Karpas-422 (cell line): ENCODE results near the gene POF1B. TPM values are rescaled to one million over a fixed set of nuclear protein-coding genes. Genes with fewer than 3 reads are reported as not detected.

ENCODE experiments used
- DNase-seq: peaks from one replicate; pipeline ENCODE4 v3.0.0-alpha.2; 2015
- H2AFZ ChIP-seq: fragments of 200-600 bp; sonication (generic); 2 replicates; pipeline ENCODE4 v1.6.1; 2014; ENCODE audit warnings: antibody characterized with exemption, low read length, mixed read lengths
- H3K27ac ChIP-seq: fragments of 200-600 bp; sonication (generic); 2 replicates; pipeline ENCODE4 v1.5.1; 2014; ENCODE audit warnings: mild to moderate bottlenecking, low read length, moderate library complexity
- H3K27me3 ChIP-seq: fragments of 200-600 bp; sonication (generic); 2 replicates; pipeline ENCODE4 v1.6.1; 2014; ENCODE audit warnings: low read length, mixed read lengths
- H3K36me3 ChIP-seq: fragments of 200-600 bp; sonication (generic); 2 replicates; pipeline ENCODE4 v1.6.1; 2014; ENCODE audit warnings: low read length, mixed read lengths; ENCODE audit not compliant: insufficient read depth
- H3K4me1 ChIP-seq: fragments of 200-600 bp; sonication (generic); 2 replicates; pipeline ENCODE4 v1.6.1; 2014; ENCODE audit warnings: mild to moderate bottlenecking, low read length, mixed read lengths
- H3K4me2 ChIP-seq: fragments of 200-600 bp; sonication (generic); 2 replicates; pipeline ENCODE4 v1.6.1; 2014; ENCODE audit warnings: low read length, low read depth, mild to moderate bottlenecking; ENCODE audit not compliant: poor library complexity, severe bottlenecking
- H3K4me3 ChIP-seq: fragments of 200-600 bp; sonication (generic); 2 replicates; pipeline ENCODE4 v1.5.1; 2014; ENCODE audit warnings: mild to moderate bottlenecking, antibody characterized with exemption, low read length, mixed read lengths
- H3K79me2 ChIP-seq: fragments of 200-600 bp; sonication (generic); 2 replicates; pipeline ENCODE4 v1.6.1; 2014; ENCODE audit warnings: mild to moderate bottlenecking, low read length, mixed read lengths
- H3K9ac ChIP-seq: fragments of 200-600 bp; sonication (generic); 2 replicates; pipeline ENCODE4 v1.6.0; 2014; ENCODE audit warnings: low read length
- H3K9me2 ChIP-seq: fragments of 200-600 bp; sonication (generic), shearing (Covaris generic); replicated peaks from 2 replicates; pipeline ENCODE4 v1.6.0; 2014; ENCODE audit warnings: mild to moderate bottlenecking, low read length, moderate library complexity; ENCODE audit not compliant: insufficient read depth
- H3K9me3 ChIP-seq: fragments of 300-700, 200-600 bp; sonication (generic); 2 replicates; pipeline ENCODE4 v1.6.1; 2014; ENCODE audit warnings: low read length, mixed read lengths
- H4K20me1 ChIP-seq: fragments of 200-600 bp; sonication (generic); 2 replicates; pipeline ENCODE4 v1.6.1; 2014; ENCODE audit warnings: mild to moderate bottlenecking, antibody characterized with exemption, low read length, low read depth; ENCODE audit not compliant: insufficient read depth
- total RNA-seq: library from RNA; depleted of rRNA; stranded (reverse); fragments of >200 nt; shearing (Covaris generic); gene quantifications from 2 replicates; pipeline ENCODE4 v1.2.3, GENCODE V29; 2014; ENCODE audit warnings: low replicate concordance; rRNA removed

Gene POF1B
- total RNA-seq, result 14.4 and 16.9 TPM in 2 replicates

- Histone ChIP-seq H3K79me2 (peaks cover 25% of the 10 kb centered on the region), H3K9me3 (no peaks in the 10 kb centered on the region), H3K4me1 (peaks cover 25% of the 10 kb centered on the region), H3K27me3 (no peaks in the 10 kb centered on the region), H2AFZ (peak within 1 kb of the TSS; percentile 44; the same call in 1 of the 2 replicates), H3K9ac (peak within 1 kb of the TSS; percentile 59), H3K36me3 (no peaks in the 10 kb centered on the region), H3K4me3 (peak within 1 kb of the TSS; percentile 72), H3K4me2 (peak within 1 kb of the TSS; percentile 74), H3K27ac (peak within 1 kb of the TSS; percentile 32; the same call in 1 of the 2 replicates), H3K9me2 (no peaks in the 10 kb centered on the region), H4K20me1 (no peaks in the 10 kb centered on the region)
- DNase-seq, result peak; percentile 81
These were observed at the start of gene POF1B for GRCh38 chrX:85379174-85379907. Gene POF1B (minus strand): TSS chrX:85379665. CDS start chrX:85379454, 211 bp downstream.

- H3K27ac ChIP-seq, result no peak overlapping the region
- no peak for DNase-seq
- H3K79me2 ChIP-seq, result no peaks in the 10 kb centered on the region
- no peaks in the 10 kb centered on the region for H3K4me1 ChIP-seq
- no peak overlapping the region for H3K4me3 ChIP-seq
- no peaks in the 10 kb centered on the region for H3K9me2 ChIP-seq
- H3K9me3 ChIP-seq, result peaks cover 4% of the 10 kb centered on the region; the same call in 1 of the 2 replicates
- H3K36me3 ChIP-seq, result no peaks in the 10 kb centered on the region
- no peak overlapping the region for H2AFZ ChIP-seq
- no peaks in the 10 kb centered on the region for H3K27me3 ChIP-seq
- no peak overlapping the region for H3K4me2 ChIP-seq
- no peak overlapping the region for H3K9ac ChIP-seq
- no peaks in the 10 kb centered on the region for H4K20me1 ChIP-seq
These were observed 49.6 kb upstream of the POF1B start for GRCh38 chrX:85429066-85429465.

- H3K36me3 ChIP-seq, result no peaks in the 10 kb centered on the region
- no peak overlapping the region for H3K9ac ChIP-seq
- no peaks in the 10 kb centered on the region for H3K79me2 ChIP-seq
- no peak overlapping the region for H3K4me3 ChIP-seq
- DNase-seq, result no peak
- no peaks in the 10 kb centered on the region for H3K9me2 ChIP-seq
- H3K4me1 ChIP-seq, result no peaks in the 10 kb centered on the region
- no peaks in the 10 kb centered on the region for H4K20me1 ChIP-seq
- no peak overlapping the region for H3K4me2 ChIP-seq
- no peaks in the 10 kb centered on the region for H3K27me3 ChIP-seq
- H2AFZ ChIP-seq, result no peak overlapping the region
- H3K27ac ChIP-seq, result no peak overlapping the region
- H3K9me3 ChIP-seq, result no peaks in the 10 kb centered on the region
These were observed 39.8 kb upstream of the POF1B start for GRCh38 chrX:85419293-85419692.

- H3K9ac ChIP-seq, result no peak overlapping the region
- H3K79me2 ChIP-seq, result no peaks in the 10 kb centered on the region
- H3K36me3 ChIP-seq, result no peaks in the 10 kb centered on the region
- H3K4me1 ChIP-seq, result no peaks in the 10 kb centered on the region
- no peak overlapping the region for H3K27ac ChIP-seq
- no peaks in the 10 kb centered on the region for H4K20me1 ChIP-seq
- H3K27me3 ChIP-seq, result no peaks in the 10 kb centered on the region
- no peak overlapping the region for H3K4me3 ChIP-seq
- H2AFZ ChIP-seq, result no peak overlapping the region
- H3K9me3 ChIP-seq, result no peaks in the 10 kb centered on the region
- H3K4me2 ChIP-seq, result no peak overlapping the region
- no peak for DNase-seq
- H3K9me2 ChIP-seq, result no peaks in the 10 kb centered on the region
These were observed 12.4 kb upstream of the POF1B start for GRCh38 chrX:85391878-85392238.

GRCh38 chrX:85391185-85391877 lies 11.9 kb upstream of the POF1B start:
- no peaks in the 10 kb centered on the region for H3K27me3 ChIP-seq
- no peak overlapping the region for H3K4me2 ChIP-seq
- no peak overlapping the region for H2AFZ ChIP-seq
- no peak overlapping the region for H3K4me3 ChIP-seq
- no peaks in the 10 kb centered on the region for H3K9me3 ChIP-seq
- no peaks in the 10 kb centered on the region for H3K36me3 ChIP-seq
- H3K79me2 ChIP-seq, result no peaks in the 10 kb centered on the region
- H3K9me2 ChIP-seq, result no peaks in the 10 kb centered on the region
- no peak for DNase-seq
- no peak overlapping the region for H3K27ac ChIP-seq
- H3K4me1 ChIP-seq, result no peaks in the 10 kb centered on the region
- H4K20me1 ChIP-seq, result no peaks in the 10 kb centered on the region
- H3K9ac ChIP-seq, result no peak overlapping the region

- no peaks in the 10 kb centered on the region for H4K20me1 ChIP-seq
- H3K27me3 ChIP-seq, result no peaks in the 10 kb centered on the region
- H2AFZ ChIP-seq, result no peak overlapping the region
- no peaks in the 10 kb centered on the region for H3K9me3 ChIP-seq
- DNase-seq, result no peak
- no peak overlapping the region for H3K9ac ChIP-seq
- no peak overlapping the region for H3K4me2 ChIP-seq
- peaks cover 18% of the 10 kb centered on the region for H3K79me2 ChIP-seq
- H3K4me3 ChIP-seq, result no peak overlapping the region
- H3K27ac ChIP-seq, result no peak overlapping the region
- H3K36me3 ChIP-seq, result no peaks in the 10 kb centered on the region
- peaks cover 24% of the 10 kb centered on the region for H3K4me1 ChIP-seq
- H3K9me2 ChIP-seq, result no peaks in the 10 kb centered on the region
These were observed 2.1 kb upstream of the POF1B start for GRCh38 chrX:85381602-85382001.

GRCh38 chrX:85378461-85378860 lies 1.0 kb downstream of the POF1B start:
- Histone ChIP-seq H3K4me1 (peaks cover 25% of the 10 kb centered on the region), H3K9me2 (no peaks in the 10 kb centered on the region), H3K27ac (no peak overlapping the region), H3K4me3 (peak overlapping the region; percentile 72), H3K27me3 (no peaks in the 10 kb centered on the region), H3K9me3 (no peaks in the 10 kb centered on the region), H3K9ac (peak overlapping the region; percentile 59), H2AFZ (no peak overlapping the region), H3K79me2 (peaks cover 25% of the 10 kb centered on the region), H3K36me3 (no peaks in the 10 kb centered on the region), H3K4me2 (peak overlapping the region; percentile 74), H4K20me1 (no peaks in the 10 kb centered on the region)
- no peak for DNase-seq

- no peak overlapping the region for H3K9ac ChIP-seq
- H3K4me3 ChIP-seq, result no peak overlapping the region
These were observed 4.1 kb downstream of the POF1B start for GRCh38 chrX:85375333-85375738.

More at GRCh38 chrX:85375333-85375738, 4.1 kb downstream of the POF1B start:
- H3K4me2 ChIP-seq, result no peak overlapping the region
- H2AFZ ChIP-seq, result no peak overlapping the region
- no peak overlapping the region for H3K27ac ChIP-seq
- no peaks in the 10 kb centered on the region for H3K27me3 ChIP-seq
- no peaks in the 10 kb centered on the region for H3K9me2 ChIP-seq
- peaks cover 21% of the 10 kb centered on the region for H3K4me1 ChIP-seq
- H3K9me3 ChIP-seq, result no peaks in the 10 kb centered on the region
- DNase-seq, result no peak
- H3K36me3 ChIP-seq, result no peaks in the 10 kb centered on the region
- H3K79me2 ChIP-seq, result peaks cover 25% of the 10 kb centered on the region
- no peaks in the 10 kb centered on the region for H4K20me1 ChIP-seq
